NCI-H2081 (cell line): ENCODE data around the gene CTNNA1.
A peak's percentile ranks its signal among the peaks of the same experiment; 100 is the strongest.
"Not testable (repeated sequence)": the region's sequence is repeated elsewhere in the genome, so short reads cannot be mapped to it uniquely, and the experiment has no call there.

Source experiments
- DNase-seq, 2 experiments: peaks; one replicate each; lab custom pipeline; 2025; lab: John Stamatoyannopoulos, UW

Gene CTNNA1

GRCh38 chr5:138757061-138757776, 4.0 kb downstream of the CTNNA1 start:
- no peak for DNase-seq

GRCh38 chr5:138760448-138761110, 7.4 kb downstream of the CTNNA1 start:
- DNase-seq, result no peak

GRCh38 chr5:138761115-138761514, 7.9 kb downstream of the CTNNA1 start:
- not testable (repeated sequence) for DNase-seq

GRCh38 chr5:138761670-138762069, 8.4 kb downstream of the CTNNA1 start:
- DNase-seq, result not testable (repeated sequence)

GRCh38 chr5:138762110-138762509, 8.9 kb downstream of the CTNNA1 start:
- no peak for DNase-seq

GRCh38 chr5:138763037-138763778, 10.0 kb downstream of the CTNNA1 start:
- no peak for DNase-seq

GRCh38 chr5:138770291-138770690, 17.1 kb downstream of the CTNNA1 start:
- DNase-seq, result no peak

- no peak for DNase-seq
Measured at GRCh38 chr5:138770977-138771376, 17.8 kb downstream of the CTNNA1 start.

- no peak for DNase-seq
Measured at GRCh38 chr5:138772986-138773594, 19.9 kb downstream of the CTNNA1 start.

- not testable (repeated sequence) for DNase-seq
Measured at GRCh38 chr5:138773624-138774023, 20.4 kb downstream of the CTNNA1 start.

GRCh38 chr5:138775034-138775433, 21.8 kb downstream of the CTNNA1 start:
- no peak for DNase-seq

GRCh38 chr5:138778234-138778633, 25.0 kb downstream of the CTNNA1 start:
- no peak for DNase-seq

- DNase-seq, result no peak
Measured at GRCh38 chr5:138783976-138784375, 30.8 kb downstream of the CTNNA1 start.

- DNase-seq, result no peak
Measured at GRCh38 chr5:138784590-138784989, 31.4 kb downstream of the CTNNA1 start.

- peak in 1 of 2 experiments; percentile 2 for DNase-seq
Measured at GRCh38 chr5:138789771-138790242, 36.6 kb downstream of the CTNNA1 start.

GRCh38 chr5:138790684-138791083, 37.5 kb downstream of the CTNNA1 start:
- DNase-seq, result no peak

- DNase-seq, result no peak
Measured at GRCh38 chr5:138792195-138792790, 39.1 kb downstream of the CTNNA1 start.

- DNase-seq, result no peak
Measured at GRCh38 chr5:138793575-138793974, 40.4 kb downstream of the CTNNA1 start.

- no peak for DNase-seq
Measured at GRCh38 chr5:138803285-138803684, 50.1 kb downstream of the CTNNA1 start.

GRCh38 chr5:138803935-138804334, 50.7 kb downstream of the CTNNA1 start:
- DNase-seq, result no peak

GRCh38 chr5:138805096-138805495, 51.9 kb downstream of the CTNNA1 start:
- DNase-seq, result no peak

- no peak for DNase-seq
Measured at GRCh38 chr5:138807182-138807581, 54.0 kb downstream of the CTNNA1 start.
